ENCODE measurements around the gene TSPAN3. TPM values are rescaled to one million over a fixed set of nuclear protein-coding genes. Genes with fewer than 3 reads are reported as not detected.

TSPAN3 gene
- total RNA-seq, 3 donors from 2014 or later (not counting 1 experiment from before 2014, with no cell fraction given), result 18.7 to 37.4 (median 29.9) TPM

GRCh38 chr15:77111789-77112188 lies 40.9 kb upstream of the TSPAN3 start:
- H3K4me1 Mint-ChIP-seq, result peaks cover 0 to 4% of the 10 kb centered on the region in 2 donors
- Histone ChIP-seq H3K27me3 (ENCODE audit: control insufficient read depth, insufficient read depth, low read length) (no peaks in the 10 kb centered on the region), H3K27ac (ENCODE audit: low read length) (no peak overlapping the region), H3K36me3 (ENCODE audit: control insufficient read depth, insufficient read depth, low read length) (peaks cover 10% of the 10 kb centered on the region), H3K4me3 (ENCODE audit: low read length) (no peak overlapping the region), H3K9me3 (ENCODE audit: control insufficient read depth, insufficient read depth, low read length) (no peaks in the 10 kb centered on the region), H3K4me1 (ENCODE audit: control insufficient read depth, insufficient read depth, low read length) (no peaks in the 10 kb centered on the region)
- no peaks in the 10 kb centered on the region for H3K9me3 Mint-ChIP-seq
- ATAC-seq, result no peak
- WGBS (ENCODE audit: insufficient coverage), result 98% methylated on average over 3 of the region's 3 CpGs
- intact Hi-C loops (cut with micrococcal nuclease), result no loop called here
- no peak overlapping the region for H3K27ac Mint-ChIP-seq
- no peak for DNase-seq
- H3K4me3 Mint-ChIP-seq, result no peak overlapping the region
- no peak for TF ChIP-seq CTCF (IDR thresholded peaks at IDR 0.05)
- H3K27me3 Mint-ChIP-seq (ENCODE audit: low read depth in 2 of 2), result no peaks in the 10 kb centered on the region
- H3K36me3 Mint-ChIP-seq, result peaks cover 17% of the 10 kb centered on the region

- 79% methylated on average over 6 of the region's 9 CpGs for WGBS (ENCODE audit: insufficient coverage)
- no peak overlapping the region for H3K27ac ChIP-seq (ENCODE audit: low read length)
Measured at GRCh38 chr15:77107531-77108355, 36.8 kb upstream of the TSPAN3 start.

GRCh38 chr15:77107068-77107467 lies 36.2 kb upstream of the TSPAN3 start:
- Histone ChIP-seq H3K9me3 (ENCODE audit: control insufficient read depth, insufficient read depth, low read length) (no peaks in the 10 kb centered on the region), H3K36me3 (ENCODE audit: control insufficient read depth, insufficient read depth, low read length) (no peaks in the 10 kb centered on the region), H3K4me3 (ENCODE audit: low read length) (no peak overlapping the region), H3K4me1 (ENCODE audit: control insufficient read depth, insufficient read depth, low read length) (no peaks in the 10 kb centered on the region), H3K27ac (ENCODE audit: low read length) (no peak overlapping the region), H3K27me3 (ENCODE audit: control insufficient read depth, insufficient read depth, low read length) (no peaks in the 10 kb centered on the region)
- ATAC-seq, result no peak
- Mint-ChIP-seq H3K27me3 (ENCODE audit: low read depth in 2 of 2) (no peaks in the 10 kb centered on the region), H3K4me1 (peaks cover 0 to 6% of the 10 kb centered on the region in 2 donors), H3K9me3 (no peaks in the 10 kb centered on the region), H3K4me3 (no peak overlapping the region), H3K36me3 (no peaks in the 10 kb centered on the region), H3K27ac (no peak overlapping the region)
- 96% methylated on average over 2 of the region's 2 CpGs for WGBS (ENCODE audit: insufficient coverage)
- no peak for TF ChIP-seq CTCF (IDR thresholded peaks at IDR 0.05)
- no peak for DNase-seq
- intact Hi-C loops (cut with micrococcal nuclease), result no loop called here

More at GRCh38 chr15:77107531-77108355, 36.8 kb upstream of the TSPAN3 start:
- DNase-seq (peak in 1 of 2 donors; percentile 57), ATAC-seq (peak; percentile 39 to 62 (median 52))
- Mint-ChIP-seq H3K4me1 (peaks cover 0 to 6% of the 10 kb centered on the region in 2 donors), H3K36me3 (no peaks in the 10 kb centered on the region), H3K27me3 (ENCODE audit: low read depth in 2 of 2) (no peaks in the 10 kb centered on the region), H3K27ac (no peak overlapping the region), H3K9me3 (no peaks in the 10 kb centered on the region), H3K4me3 (no peak overlapping the region)
- TF ChIP-seq CTCF (IDR thresholded peaks at IDR 0.05), result peak; percentile 56
- no peak overlapping the region for H3K4me3 ChIP-seq (ENCODE audit: low read length)
- no peaks in the 10 kb centered on the region for H3K36me3 ChIP-seq (ENCODE audit: control insufficient read depth, insufficient read depth, low read length)
- no peaks in the 10 kb centered on the region for H3K4me1 ChIP-seq (ENCODE audit: control insufficient read depth, insufficient read depth, low read length)
- H3K9me3 ChIP-seq (ENCODE audit: control insufficient read depth, insufficient read depth, low read length), result no peaks in the 10 kb centered on the region
- intact Hi-C loops (cut with micrococcal nuclease), result no loop called here
- no peaks in the 10 kb centered on the region for H3K27me3 ChIP-seq (ENCODE audit: control insufficient read depth, insufficient read depth, low read length)

All from natural killer cell (primary cell).